Neural progenitor cell (in vitro differentiated cells): ENCODE results near the gene SESN2. TPM values are rescaled to one million over a fixed set of nuclear protein-coding genes. Genes with fewer than 3 reads are reported as not detected.

Experiments used
- DNase-seq: peaks from one replicate; pipeline ENCODE4 v3.0.0-alpha.2; 2016; ENCODE audit warnings: low spot score
- H2AFZ ChIP-seq: fragments of 200-600 bp; sonication (generic); replicated peaks from 2 replicates; pipeline ENCODE4 v1.6.1; 2016; ENCODE audit warnings: antibody characterized with exemption
- H3F3A ChIP-seq: fragments of 200-600 bp; sonication (generic); 2 replicates; pipeline ENCODE4 v1.6.1; 2016; ENCODE audit warnings: antibody characterized with exemption, low read depth
- H3K27ac ChIP-seq: fragments of 200-600 bp; sonication (generic); 2 replicates; pipeline ENCODE4 v1.5.1; 2016; ENCODE audit warnings: mild to moderate bottlenecking
- H3K27me3 ChIP-seq: fragments of 200-600 bp; sonication (generic); 2 replicates; pipeline ENCODE4 v1.6.1; 2016; ENCODE audit warnings: mild to moderate bottlenecking, moderate library complexity
- H3K36me3 ChIP-seq: fragments of 200-600 bp; sonication (generic); 2 replicates; pipeline ENCODE4 v1.5.1; 2016
- H3K4me1 ChIP-seq: fragments of 200-600 bp; sonication (generic); 2 replicates; pipeline ENCODE4 v1.6.1; 2016; ENCODE audit warnings: mixed run types
- H3K4me2 ChIP-seq: fragments of 200-600 bp; sonication (generic); 2 replicates; pipeline ENCODE4 v1.6.1; 2016
- H3K4me3 ChIP-seq: fragments of 200-600 bp; sonication (generic); 2 replicates; pipeline ENCODE4 v1.5.1; 2016
- H3K79me2 ChIP-seq: fragments of 200-600 bp; sonication (generic); 2 replicates; pipeline ENCODE4 v1.6.1; 2016; ENCODE audit warnings: low read depth
- H3K9ac ChIP-seq: fragments of 200-600 bp; sonication (generic); 2 replicates; pipeline ENCODE4 v1.6.1; 2016
- H3K9me3 ChIP-seq: fragments of 200-600 bp; sonication (generic); 2 replicates; pipeline ENCODE4 v1.5.1; 2016; ENCODE audit warnings: low read depth
- H4K20me1 ChIP-seq: fragments of 200-600 bp; sonication (generic); 2 replicates; pipeline ENCODE4 v1.6.1; 2016; ENCODE audit warnings: low read depth
- H3K27ac Mint-ChIP-seq: 3 replicates; pipeline ENCODE4 v1.8.0; 2021; ENCODE audit warnings: mixed read lengths
- H3K27me3 Mint-ChIP-seq: 2 replicates; pipeline ENCODE4 v1.8.0; 2022; ENCODE audit warnings: low read depth, mild to moderate bottlenecking, inconsistent platforms, moderate library complexity, mixed read lengths; ENCODE audit not compliant: insufficient read depth
- H3K36me3 Mint-ChIP-seq: 3 replicates; pipeline ENCODE4 v1.8.0; 2021; ENCODE audit warnings: mixed read lengths
- H3K4me1 Mint-ChIP-seq: 3 replicates; pipeline ENCODE4 v1.8.0; 2021; ENCODE audit warnings: mixed read lengths
- H3K4me3 Mint-ChIP-seq: 3 replicates; pipeline ENCODE4 v1.8.0; 2021; ENCODE audit warnings: mild to moderate bottlenecking, moderate library complexity, mixed read lengths
- H3K9me3 Mint-ChIP-seq: 3 replicates; pipeline ENCODE4 v1.8.0; 2020; ENCODE audit warnings: mixed read lengths
- CTCF ChIP-seq: fragments of 200-600 bp; sonication (generic); IDR thresholded peaks from 2 replicates; pipeline ENCODE4 v1.5.1; 2017; ENCODE audit warnings: antibody characterized with exemption, mild to moderate bottlenecking
- EZH2 ChIP-seq: fragments of 200-600 bp; sonication (generic); IDR thresholded peaks from 2 replicates; pipeline ENCODE4 v1.6.1; 2017; ENCODE audit warnings: antibody characterized with exemption, mild to moderate bottlenecking, moderate library complexity
- EZH2phosphoT487 ChIP-seq: fragments of 200-600 bp; sonication (generic); IDR thresholded peaks from 2 replicates; pipeline ENCODE4 v1.6.1; 2017; ENCODE audit warnings: antibody characterized with exemption
- total RNA-seq: library from RNA; depleted of rRNA; stranded (reverse); fragments of >200 nt; gene quantifications from 2 replicates; pipeline ENCODE4 v1.2.3, GENCODE V29; 2015; ENCODE audit warnings: low replicate concordance

Gene SESN2
- total RNA-seq, 1 donor from 2014 or later = 7.6 TPM

- Histone ChIP-seq H4K20me1 (peaks cover 8% of the 10 kb centered on the region), H2AFZ (no peak overlapping the region), H3K79me2 (peaks cover 20% of the 10 kb centered on the region), H3K9me3 (no peaks in the 10 kb centered on the region), H3K4me3 (no peak overlapping the region), H3K9ac (no peak overlapping the region), H3F3A (peaks cover 23% of the 10 kb centered on the region), H3K36me3 (no peaks in the 10 kb centered on the region), H3K27ac (no peak overlapping the region), H3K27me3 (no peaks in the 10 kb centered on the region), H3K4me2 (no peak overlapping the region), H3K4me1 (peaks cover 7% of the 10 kb centered on the region)
- no peaks in the 10 kb centered on the region for H3K9me3 Mint-ChIP-seq
- no peak overlapping the region for H3K4me3 Mint-ChIP-seq
- no peak for DNase-seq
- H3K36me3 Mint-ChIP-seq = peaks cover 1% of the 10 kb centered on the region
- no peak overlapping the region for H3K27ac Mint-ChIP-seq
- H3K27me3 Mint-ChIP-seq = peaks cover 4% of the 10 kb centered on the region
- no peak for TF ChIP-seq EZH2
- TF ChIP-seq CTCF = no peak
- no peak for TF ChIP-seq EZH2phosphoT487
- no peaks in the 10 kb centered on the region for H3K4me1 Mint-ChIP-seq
These were observed 20.3 kb upstream of the SESN2 start for GRCh38 chr1:28239004-28239403.

- no peak overlapping the region for H3K4me3 Mint-ChIP-seq
- H3K79me2 ChIP-seq = peaks cover 20% of the 10 kb centered on the region
- H3K4me1 Mint-ChIP-seq = no peaks in the 10 kb centered on the region
- H3K4me2 ChIP-seq = no peak overlapping the region
- H3K4me3 ChIP-seq = no peak overlapping the region
- H2AFZ ChIP-seq = no peak overlapping the region
- peaks cover 5% of the 10 kb centered on the region for H3K27me3 Mint-ChIP-seq
- H3K4me1 ChIP-seq = peaks cover 7% of the 10 kb centered on the region
- TF ChIP-seq CTCF = no peak
- TF ChIP-seq EZH2phosphoT487 = no peak
- no peak for TF ChIP-seq EZH2
- no peak overlapping the region for H3K27ac Mint-ChIP-seq
- H3K27ac ChIP-seq = no peak overlapping the region
- H3K9me3 Mint-ChIP-seq = no peaks in the 10 kb centered on the region
- no peaks in the 10 kb centered on the region for H3K9me3 ChIP-seq
- no peak for DNase-seq
- H4K20me1 ChIP-seq = peaks cover 8% of the 10 kb centered on the region
- H3K27me3 ChIP-seq = no peaks in the 10 kb centered on the region
- H3K9ac ChIP-seq = no peak overlapping the region
- H3F3A ChIP-seq = peaks cover 20% of the 10 kb centered on the region
- H3K36me3 Mint-ChIP-seq = peaks cover 1% of the 10 kb centered on the region
- H3K36me3 ChIP-seq = no peaks in the 10 kb centered on the region
These were observed 19.3 kb upstream of the SESN2 start for GRCh38 chr1:28240024-28240423.

GRCh38 chr1:28241638-28242241, 17.6 kb upstream of the SESN2 start:
- Histone ChIP-seq H3K27me3 (no peaks in the 10 kb centered on the region), H3K36me3 (no peaks in the 10 kb centered on the region), H3K27ac (no peak overlapping the region), H3K9me3 (no peaks in the 10 kb centered on the region), H3F3A (peaks cover 26% of the 10 kb centered on the region), H4K20me1 (peaks cover 8% of the 10 kb centered on the region), H3K4me3 (no peak overlapping the region), H3K4me2 (no peak overlapping the region), H3K9ac (no peak overlapping the region), H3K79me2 (peaks cover 24% of the 10 kb centered on the region), H3K4me1 (peaks cover 10% of the 10 kb centered on the region), H2AFZ (no peak overlapping the region)
- peaks cover 5% of the 10 kb centered on the region for H3K27me3 Mint-ChIP-seq
- no peaks in the 10 kb centered on the region for H3K9me3 Mint-ChIP-seq
- H3K27ac Mint-ChIP-seq = no peak overlapping the region
- H3K4me1 Mint-ChIP-seq = peaks cover 2% of the 10 kb centered on the region
- H3K36me3 Mint-ChIP-seq = peaks cover 1% of the 10 kb centered on the region
- DNase-seq = no peak
- H3K4me3 Mint-ChIP-seq = no peak overlapping the region
- no peak for TF ChIP-seq EZH2
- TF ChIP-seq EZH2phosphoT487 = no peak
- TF ChIP-seq CTCF = no peak
